OCI-LY3 (cell line): Measurements from ENCODE around the gene HACE1.

Source experiments
- CTCF ChIP-seq: fragments of 200-600, 300-600 bp; sonication (generic); IDR thresholded peaks from 2 replicates; pipeline ENCODE4 v1.5.1; 2014; ENCODE audit warnings: antibody characterized with exemption, low read length, low read depth
- EZH2phosphoT487 ChIP-seq: fragments of 200-600 bp; shearing (Covaris generic); IDR thresholded peaks from 2 replicates; pipeline ENCODE4 v1.6.1; 2018; ENCODE audit warnings: antibody characterized with exemption, mixed run types, low read depth

- no peak for TF ChIP-seq CTCF
- no peak for TF ChIP-seq EZH2phosphoT487
Measured at GRCh38 chr6:104862456-104862855, 2.7 kb upstream of the HACE1 start.
